ACC112 (cell line): ENCODE measurements around the gene DISC1.

Experiments used
- H2AFZ ChIP-seq: fragments of 200-600 bp; sonication (generic); one replicate; pipeline ENCODE4 v1.6.0; 2017; ENCODE audit warnings: antibody characterized with exemption, low read length; ENCODE audit not compliant: unreplicated experiment
- H3K27ac ChIP-seq: fragments of 200-600 bp; sonication (generic); 2 replicates; pipeline ENCODE4 v1.5.1; 2014; ENCODE audit warnings: low read depth, mild to moderate bottlenecking, antibody characterized with exemption, low read length, moderate library complexity
- H3K27me3 ChIP-seq: fragments of 200-600 bp; sonication (generic); 2 replicates; pipeline ENCODE4 v1.6.1; 2014; ENCODE audit warnings: mild to moderate bottlenecking, antibody characterized with exemption, low read length, moderate library complexity, mixed read lengths; ENCODE audit not compliant: insufficient read depth
- H3K36me3 ChIP-seq: fragments of 200-600 bp; sonication (generic); 2 replicates; pipeline ENCODE4 v1.6.1; 2016; ENCODE audit warnings: mild to moderate bottlenecking, antibody characterized with exemption, low read length, moderate library complexity, mixed read lengths; ENCODE audit not compliant: insufficient read depth
- H3K4me1 ChIP-seq: fragments of 200-600 bp; sonication (generic); one replicate; pipeline ENCODE4 v1.6.1; 2016; ENCODE audit warnings: low read length, mixed read lengths; ENCODE audit not compliant: insufficient read depth, unreplicated experiment, control insufficient read depth
- H3K4me3 ChIP-seq: fragments of 200-600 bp; sonication (generic); 2 replicates; pipeline ENCODE4 v1.5.1; 2014; ENCODE audit warnings: mild to moderate bottlenecking, low read depth, low read length
- H3K79me2 ChIP-seq: fragments of 200-600 bp; sonication (generic); one replicate; pipeline ENCODE4 v1.6.0; 2016; ENCODE audit warnings: low read length; ENCODE audit not compliant: control insufficient read depth, unreplicated experiment, insufficient read depth

Gene DISC1

DNA sequence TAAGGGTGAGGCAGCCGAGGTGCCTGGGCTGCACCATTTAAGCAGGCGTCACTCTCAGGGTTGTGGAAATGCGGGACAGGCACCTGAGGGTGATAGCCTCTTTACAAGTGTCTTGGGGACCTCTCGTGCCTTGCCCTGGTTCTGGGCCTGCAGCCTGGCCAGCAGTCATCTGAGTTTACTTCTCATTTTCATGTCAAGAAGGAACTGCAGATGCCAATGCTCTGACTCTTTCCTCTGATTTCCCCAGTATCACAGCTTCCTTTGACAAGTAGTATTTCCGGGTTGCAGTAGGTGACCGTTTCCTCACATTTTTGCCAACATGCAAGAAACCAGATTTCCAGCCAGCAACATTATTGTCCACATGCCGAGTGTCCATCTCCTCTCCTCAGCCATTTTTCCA is 286.9 kb downstream of the DISC1 start:
- Histone ChIP-seq H2AFZ (no peak overlapping the region), H3K79me2 (no peaks in the 10 kb centered on the region)

DNA sequence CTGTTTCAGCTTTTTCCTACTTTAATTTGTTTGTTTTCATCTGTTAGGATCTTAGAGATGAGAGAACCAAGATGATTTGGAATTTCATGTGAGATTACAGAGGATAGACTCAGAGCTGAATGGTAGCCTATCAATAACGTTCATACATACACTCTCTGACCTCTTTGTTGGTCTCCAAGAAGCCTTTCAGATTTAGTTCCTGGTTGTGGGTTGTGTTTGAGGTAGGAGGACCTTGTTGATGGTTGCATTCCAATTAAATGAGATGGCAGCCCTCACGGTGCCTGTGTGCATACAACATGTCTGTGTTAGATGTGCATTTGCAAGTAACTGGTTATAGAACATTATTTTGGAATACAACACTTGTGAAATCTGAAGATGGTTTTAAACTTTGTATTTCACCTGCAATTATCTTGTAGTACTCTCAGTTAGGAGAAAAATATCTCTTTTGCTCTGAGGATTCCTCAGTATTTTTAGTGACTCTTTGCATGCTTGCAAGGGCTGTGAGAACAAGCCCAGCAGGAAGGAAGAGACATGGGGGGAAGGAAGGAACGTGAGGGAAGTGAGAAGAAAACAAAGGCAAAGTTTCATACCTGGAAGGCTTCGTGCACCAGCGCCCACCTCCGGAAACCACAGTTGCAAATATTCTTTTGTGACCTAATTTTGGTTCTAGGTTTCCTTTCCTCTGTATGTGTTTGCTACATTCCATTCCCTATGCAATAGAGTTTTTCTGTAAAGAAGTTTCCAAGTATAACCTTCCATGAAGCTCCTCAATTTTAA is 291.8 kb downstream of the DISC1 start:
- Histone ChIP-seq H2AFZ (no peak overlapping the region), H3K27me3 (no peaks in the 10 kb centered on the region), H3K27ac (no peak overlapping the region), H3K4me3 (no peak overlapping the region), H3K36me3 (no peaks in the 10 kb centered on the region), H3K4me1 (peaks cover 9% of the 10 kb centered on the region), H3K79me2 (no peaks in the 10 kb centered on the region)

More for the DNA sequence above, 286.9 kb downstream of the DISC1 start:
- Histone ChIP-seq H3K4me1 (peaks cover 3% of the 10 kb centered on the region), H3K36me3 (no peaks in the 10 kb centered on the region), H3K27ac (no peak overlapping the region), H3K4me3 (no peak overlapping the region), H3K27me3 (no peaks in the 10 kb centered on the region)

DNA sequence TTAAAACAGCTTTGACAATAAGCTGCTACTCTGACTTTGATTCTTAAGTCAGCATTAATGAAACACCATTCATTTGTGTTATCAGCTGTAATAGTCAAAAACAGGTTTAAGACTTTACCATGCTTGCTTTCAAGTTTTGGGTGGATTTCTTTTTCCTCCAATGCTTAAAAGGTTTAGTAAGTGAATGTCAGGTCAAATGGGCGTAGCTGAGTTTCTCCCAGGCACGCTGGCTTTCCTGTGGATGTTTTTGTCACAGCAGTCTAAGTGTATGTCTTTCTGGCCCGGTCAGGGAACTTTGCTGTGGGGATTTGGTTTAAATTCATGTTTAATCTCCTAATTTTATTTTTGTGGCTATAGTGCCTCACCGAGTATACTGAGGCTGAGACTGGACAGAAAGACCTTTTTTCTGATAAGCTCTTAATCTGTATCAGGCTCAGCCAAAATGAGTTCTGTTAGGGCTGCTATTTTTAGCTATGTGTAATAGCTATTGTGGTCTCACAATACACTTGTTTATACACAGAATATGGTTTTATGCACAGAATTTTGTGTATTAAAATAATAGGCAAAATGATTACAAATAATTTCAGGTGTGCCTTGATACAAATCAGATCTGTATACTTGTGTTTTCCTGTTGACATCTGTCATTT is 292.8 kb downstream of the DISC1 start:
- no peaks in the 10 kb centered on the region for H3K36me3 ChIP-seq
- no peaks in the 10 kb centered on the region for H3K27me3 ChIP-seq
- no peaks in the 10 kb centered on the region for H3K79me2 ChIP-seq
- peaks cover 9% of the 10 kb centered on the region for H3K4me1 ChIP-seq
- H2AFZ ChIP-seq = no peak overlapping the region
- no peak overlapping the region for H3K4me3 ChIP-seq
- H3K27ac ChIP-seq = no peak overlapping the region

DNA sequence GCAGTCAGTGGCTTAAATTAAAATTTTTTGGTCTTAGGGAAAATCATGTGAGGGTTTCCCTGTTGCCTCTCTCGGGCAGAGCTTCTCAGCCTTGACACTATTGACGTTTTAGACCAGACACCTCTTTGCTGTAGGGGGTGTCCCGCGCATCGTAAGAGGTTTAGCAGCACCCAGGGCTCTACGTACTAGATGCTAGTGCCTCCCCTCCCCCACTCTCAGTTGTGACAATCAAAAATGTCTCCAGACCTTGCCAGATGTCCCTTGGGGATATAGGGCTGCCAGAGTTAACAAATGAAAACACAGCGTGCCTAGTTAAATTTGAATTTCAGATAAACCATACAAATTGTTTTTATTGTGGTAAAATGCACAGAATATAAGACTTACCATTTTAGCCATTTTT is 293.3 kb downstream of the DISC1 start:
- no peak overlapping the region for H2AFZ ChIP-seq
- H3K27ac ChIP-seq = no peak overlapping the region
- no peaks in the 10 kb centered on the region for H3K27me3 ChIP-seq
- H3K79me2 ChIP-seq = no peaks in the 10 kb centered on the region
- H3K4me3 ChIP-seq = no peak overlapping the region
- H3K36me3 ChIP-seq = no peaks in the 10 kb centered on the region
- H3K4me1 ChIP-seq = peaks cover 9% of the 10 kb centered on the region

DNA sequence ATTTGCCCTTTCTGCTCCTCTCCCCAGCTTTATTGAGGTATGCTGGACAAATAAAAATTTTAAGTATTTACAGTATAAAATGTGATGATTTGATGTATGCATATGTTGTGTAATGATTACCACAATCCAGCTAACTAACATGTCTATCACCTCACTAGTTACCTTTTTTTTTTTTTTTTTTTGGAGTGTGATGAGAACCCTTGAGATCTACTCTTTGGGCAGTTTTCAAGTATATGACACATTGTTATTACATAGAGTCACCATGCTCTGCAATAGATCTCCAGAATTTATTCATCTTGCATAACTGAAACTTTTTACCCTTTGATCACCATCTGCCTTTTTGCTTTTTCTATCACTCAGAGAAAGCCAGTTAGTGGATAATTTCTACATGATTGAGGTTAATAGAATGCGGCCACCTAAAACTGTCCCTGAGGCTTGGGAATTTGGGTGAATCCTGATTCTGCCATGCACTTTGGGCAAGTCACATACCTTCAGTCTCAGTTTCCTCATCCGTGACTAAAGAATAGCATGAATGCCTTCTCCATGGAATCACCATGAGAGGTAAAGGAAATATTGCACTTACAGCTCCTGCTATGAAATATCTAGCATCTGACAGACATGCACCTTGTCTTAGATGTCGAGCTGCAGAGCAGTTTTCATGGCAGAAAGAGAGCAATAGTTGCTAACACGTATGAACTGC is 295.2 kb downstream of the DISC1 start:
- Histone ChIP-seq H3K36me3 (no peaks in the 10 kb centered on the region), H2AFZ (no peak overlapping the region), H3K79me2 (no peaks in the 10 kb centered on the region), H3K27ac (no peak overlapping the region), H3K4me1 (peaks cover 9% of the 10 kb centered on the region), H3K4me3 (no peak overlapping the region), H3K27me3 (no peaks in the 10 kb centered on the region)

DNA sequence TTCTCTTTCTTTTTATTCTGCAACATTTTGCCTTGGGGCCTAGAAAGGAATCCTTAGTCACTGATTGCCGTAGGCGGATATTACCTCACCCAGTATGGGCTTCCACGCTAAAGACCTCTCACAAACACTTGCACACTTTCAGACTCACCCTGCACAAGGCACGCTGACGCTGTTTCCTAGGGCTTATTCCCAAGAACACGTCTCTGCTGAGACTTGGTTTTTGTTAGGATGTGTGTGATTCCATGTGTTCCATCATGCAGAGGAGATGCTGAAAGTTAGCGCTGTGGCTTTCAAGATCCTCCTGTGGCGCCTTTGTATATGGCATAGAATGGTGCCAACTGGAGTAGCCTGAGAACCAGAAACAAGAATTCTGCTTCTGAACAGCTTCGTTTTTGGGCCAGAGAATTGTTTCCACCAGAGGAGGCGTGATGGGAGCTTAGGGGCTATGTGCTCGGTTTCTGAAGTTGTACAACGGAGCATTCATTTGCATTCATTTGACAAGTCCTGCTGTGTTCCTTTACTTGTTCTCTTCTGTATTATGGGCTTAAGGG is 297.0 kb downstream of the DISC1 start:
- Histone ChIP-seq H3K4me1 (peaks cover 5% of the 10 kb centered on the region), H2AFZ (no peak overlapping the region), H3K79me2 (no peaks in the 10 kb centered on the region), H3K27ac (no peak overlapping the region), H3K36me3 (no peaks in the 10 kb centered on the region), H3K4me3 (no peak overlapping the region), H3K27me3 (no peaks in the 10 kb centered on the region)

DNA sequence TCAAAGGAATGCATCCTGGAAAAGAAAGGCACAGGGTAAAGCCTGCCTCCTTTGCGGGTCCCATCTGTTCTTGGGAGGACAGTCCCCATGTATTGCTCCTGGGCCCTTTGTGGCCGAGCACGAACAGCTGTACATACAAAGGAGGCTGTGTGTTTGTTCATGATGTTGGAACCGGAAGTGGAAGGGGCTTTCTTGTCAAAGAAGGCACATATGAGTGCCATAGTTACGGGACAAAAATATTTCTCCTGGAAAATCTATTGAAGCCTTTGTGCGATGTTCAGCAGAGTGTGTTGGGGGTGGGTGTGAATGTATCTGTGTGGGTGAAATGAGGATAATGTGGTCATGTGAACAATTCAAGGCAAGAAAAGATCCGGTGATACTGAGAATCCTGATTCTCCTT is 297.6 kb downstream of the DISC1 start:
- H2AFZ ChIP-seq = no peak overlapping the region
- H3K4me3 ChIP-seq = no peak overlapping the region
- peaks cover 5% of the 10 kb centered on the region for H3K4me1 ChIP-seq
- H3K79me2 ChIP-seq = no peaks in the 10 kb centered on the region
- H3K27me3 ChIP-seq = no peaks in the 10 kb centered on the region
- no peak overlapping the region for H3K27ac ChIP-seq
- no peaks in the 10 kb centered on the region for H3K36me3 ChIP-seq

DNA sequence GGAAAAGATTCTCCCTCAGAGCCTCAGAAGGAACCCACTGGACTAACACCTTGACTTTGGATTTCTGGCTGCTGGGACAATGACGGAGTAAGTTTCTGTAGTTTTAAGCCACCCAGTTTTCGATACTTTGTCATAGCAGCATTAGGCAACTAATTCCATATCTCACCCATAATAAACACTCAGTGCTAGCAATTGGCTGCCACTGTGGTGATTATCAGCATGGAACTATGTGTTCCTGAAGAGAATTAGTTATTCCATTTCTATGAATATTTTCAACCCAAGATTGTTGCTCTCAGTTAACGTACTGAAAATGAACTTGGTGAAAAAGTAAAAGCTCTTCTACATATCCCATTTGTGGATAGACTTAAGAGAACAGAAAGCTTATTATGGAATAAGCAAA is 299.3 kb downstream of the DISC1 start:
- Histone ChIP-seq H3K27ac (no peak overlapping the region), H3K4me3 (no peak overlapping the region), H2AFZ (no peak overlapping the region), H3K27me3 (no peaks in the 10 kb centered on the region), H3K79me2 (no peaks in the 10 kb centered on the region), H3K36me3 (no peaks in the 10 kb centered on the region), H3K4me1 (peaks cover 5% of the 10 kb centered on the region)

DNA sequence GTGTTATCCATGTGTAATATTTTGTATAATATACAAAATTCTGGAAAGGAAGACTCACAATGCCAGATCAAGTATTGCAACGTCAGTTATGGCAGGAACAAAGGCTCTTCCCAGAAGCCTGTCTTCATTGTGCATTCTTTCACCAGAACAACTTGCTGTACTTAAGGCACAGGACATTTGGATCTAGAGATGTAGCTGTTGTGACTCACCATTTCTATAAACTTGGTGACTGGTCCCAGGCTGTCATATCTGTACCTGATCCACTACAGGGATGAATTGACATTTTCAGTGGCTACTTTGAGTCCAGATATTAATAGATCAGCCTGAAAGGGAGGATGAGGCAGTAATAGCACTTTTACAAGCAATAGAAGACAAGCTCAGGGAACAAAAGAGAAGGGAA is 299.8 kb downstream of the DISC1 start:
- Histone ChIP-seq H2AFZ (no peak overlapping the region), H3K36me3 (no peaks in the 10 kb centered on the region), H3K4me3 (no peak overlapping the region), H3K27ac (no peak overlapping the region), H3K27me3 (no peaks in the 10 kb centered on the region), H3K4me1 (peaks cover 5% of the 10 kb centered on the region), H3K79me2 (no peaks in the 10 kb centered on the region)

DNA sequence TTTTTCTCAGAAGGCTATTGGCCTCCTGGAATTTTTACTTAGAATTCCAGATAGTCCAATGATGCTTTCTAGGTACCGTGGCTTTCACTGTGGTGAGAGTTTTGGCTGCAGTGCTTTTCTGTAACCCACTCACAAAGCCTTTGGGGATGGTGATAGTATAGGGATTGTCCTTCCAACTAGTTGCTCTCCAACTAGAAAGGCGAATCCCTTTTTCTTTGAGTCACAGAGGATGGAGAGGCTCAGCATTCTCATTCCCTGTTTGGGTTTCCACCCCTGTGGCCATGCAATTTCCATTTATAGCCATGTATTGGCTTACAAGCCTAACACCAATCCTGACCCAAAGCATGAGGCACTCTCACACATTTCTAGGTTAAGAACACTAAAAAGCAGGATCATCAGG is 300.3 kb downstream of the DISC1 start:
- H3K4me1 ChIP-seq = peaks cover 4% of the 10 kb centered on the region
- no peak overlapping the region for H3K4me3 ChIP-seq
- H2AFZ ChIP-seq = no peak overlapping the region
- H3K27me3 ChIP-seq = no peaks in the 10 kb centered on the region
- peaks cover 1% of the 10 kb centered on the region; the same call in 1 of the 2 replicates for H3K36me3 ChIP-seq
- no peaks in the 10 kb centered on the region for H3K79me2 ChIP-seq
- no peak overlapping the region for H3K27ac ChIP-seq
